Skeletal muscle satellite cell (primary cell): ENCODE results near the gene ADGRD2.
A peak's percentile ranks its signal among the peaks of the same experiment; 100 is the strongest.

Experiments
- H3K27me3 ChIP-seq: 2 replicates; pipeline ENCODE4 v1.7.0; 2013; ENCODE audit warnings: low read length; ENCODE audit not compliant: control insufficient read depth, insufficient read depth
- H3K36me3 ChIP-seq: 2 replicates; pipeline ENCODE4 v1.7.0; 2013; ENCODE audit warnings: mild to moderate bottlenecking, control low read depth, low read length; ENCODE audit not compliant: insufficient read depth
- H3K4me1 ChIP-seq: 2 replicates; pipeline ENCODE4 v1.7.0; 2013; ENCODE audit warnings: low read length; ENCODE audit not compliant: control insufficient read depth, insufficient read depth
- H3K4me2 ChIP-seq: 2 replicates; pipeline ENCODE4 v1.7.0; 2013; ENCODE audit warnings: mild to moderate bottlenecking, low read length
- H3K4me3 ChIP-seq: 2 replicates; pipeline ENCODE4 v1.7.0; 2013; ENCODE audit warnings: low read length
- H3K9ac ChIP-seq: 2 replicates; pipeline ENCODE4 v1.7.0; 2013; ENCODE audit warnings: mild to moderate bottlenecking, low read depth, low read length, moderate library complexity
- H3K9me3 ChIP-seq: replicated peaks from 2 replicates; pipeline ENCODE4 v1.7.0; 2013; ENCODE audit warnings: mild to moderate bottlenecking, control low read depth, low read length

Gene ADGRD2

GRCh38 chr9:124474151-124474550, 23.9 kb downstream of the ADGRD2 start:
- H3K27me3 ChIP-seq, result peaks cover 69% of the 10 kb centered on the region
- H3K4me3 ChIP-seq, result no peak overlapping the region
- H3K36me3 ChIP-seq, result no peaks in the 10 kb centered on the region

GRCh38 chr9:124475158-124475867, 25.1 kb downstream of the ADGRD2 start:
- Histone ChIP-seq H3K27me3 (peaks cover 75% of the 10 kb centered on the region), H3K9ac (no peak overlapping the region), H3K9me3 (no peaks in the 10 kb centered on the region), H3K36me3 (no peaks in the 10 kb centered on the region), H3K4me2 (no peak overlapping the region), H3K4me3 (no peak overlapping the region), H3K4me1 (no peaks in the 10 kb centered on the region)

More at GRCh38 chr9:124474151-124474550, 23.9 kb downstream of the ADGRD2 start:
- Histone ChIP-seq H3K4me2 (no peak overlapping the region), H3K9me3 (no peaks in the 10 kb centered on the region), H3K9ac (no peak overlapping the region), H3K4me1 (no peaks in the 10 kb centered on the region)

- Histone ChIP-seq H3K36me3 (no peaks in the 10 kb centered on the region), H3K4me3 (no peak overlapping the region), H3K27me3 (peaks cover 70% of the 10 kb centered on the region), H3K4me1 (no peaks in the 10 kb centered on the region), H3K4me2 (no peak overlapping the region), H3K9ac (no peak overlapping the region), H3K9me3 (no peaks in the 10 kb centered on the region)
Measured at GRCh38 chr9:124475868-124476690, 25.8 kb downstream of the ADGRD2 start.

- Histone ChIP-seq H3K27me3 (peaks cover 75% of the 10 kb centered on the region), H3K36me3 (no peaks in the 10 kb centered on the region), H3K4me2 (peak overlapping the region; percentile 29), H3K9ac (no peak overlapping the region), H3K4me1 (no peaks in the 10 kb centered on the region), H3K4me3 (no peak overlapping the region), H3K9me3 (no peaks in the 10 kb centered on the region)
Measured at GRCh38 chr9:124477211-124477647, 27.0 kb downstream of the ADGRD2 start.

GRCh38 chr9:124477648-124478285, 27.5 kb downstream of the ADGRD2 start:
- Histone ChIP-seq H3K9ac (no peak overlapping the region), H3K4me2 (peak overlapping the region; percentile 29), H3K4me1 (no peaks in the 10 kb centered on the region), H3K4me3 (no peak overlapping the region), H3K9me3 (no peaks in the 10 kb centered on the region), H3K27me3 (peaks cover 76% of the 10 kb centered on the region), H3K36me3 (no peaks in the 10 kb centered on the region)

GRCh38 chr9:124478354-124478753, 28.1 kb downstream of the ADGRD2 start:
- no peaks in the 10 kb centered on the region for H3K36me3 ChIP-seq
- H3K9ac ChIP-seq, result no peak overlapping the region
- no peak overlapping the region for H3K4me3 ChIP-seq
- H3K4me2 ChIP-seq, result no peak overlapping the region
- no peaks in the 10 kb centered on the region for H3K4me1 ChIP-seq
- peaks cover 76% of the 10 kb centered on the region for H3K27me3 ChIP-seq
- H3K9me3 ChIP-seq, result no peaks in the 10 kb centered on the region

- H3K27me3 ChIP-seq, result peaks cover 74% of the 10 kb centered on the region
Measured at GRCh38 chr9:124479371-124479770, 29.1 kb downstream of the ADGRD2 start.

GRCh38 chr9:124479947-124480620, 29.8 kb downstream of the ADGRD2 start:
- Histone ChIP-seq H3K9me3 (no peaks in the 10 kb centered on the region), H3K4me3 (no peak overlapping the region), H3K36me3 (no peaks in the 10 kb centered on the region), H3K4me1 (no peaks in the 10 kb centered on the region), H3K27me3 (peaks cover 72% of the 10 kb centered on the region), H3K9ac (no peak overlapping the region), H3K4me2 (no peak overlapping the region)

More at GRCh38 chr9:124479371-124479770, 29.1 kb downstream of the ADGRD2 start:
- Histone ChIP-seq H3K9me3 (no peaks in the 10 kb centered on the region), H3K9ac (no peak overlapping the region), H3K4me1 (no peaks in the 10 kb centered on the region), H3K4me2 (no peak overlapping the region), H3K36me3 (no peaks in the 10 kb centered on the region), H3K4me3 (no peak overlapping the region)

- H3K4me1 ChIP-seq, result no peaks in the 10 kb centered on the region
- H3K9ac ChIP-seq, result no peak overlapping the region
- peaks cover 75% of the 10 kb centered on the region for H3K27me3 ChIP-seq
- H3K9me3 ChIP-seq, result no peaks in the 10 kb centered on the region
- H3K36me3 ChIP-seq, result no peaks in the 10 kb centered on the region
- no peak overlapping the region for H3K4me3 ChIP-seq
- H3K4me2 ChIP-seq, result no peak overlapping the region
Measured at GRCh38 chr9:124480621-124480981, 30.4 kb downstream of the ADGRD2 start.

- Histone ChIP-seq H3K9ac (no peak overlapping the region), H3K4me2 (no peak overlapping the region), H3K36me3 (no peaks in the 10 kb centered on the region), H3K27me3 (peaks cover 73% of the 10 kb centered on the region), H3K4me1 (no peaks in the 10 kb centered on the region), H3K9me3 (no peaks in the 10 kb centered on the region), H3K4me3 (no peak overlapping the region)
Measured at GRCh38 chr9:124481115-124481514, 30.9 kb downstream of the ADGRD2 start.

GRCh38 chr9:124482431-124483031, 32.3 kb downstream of the ADGRD2 start:
- no peak overlapping the region for H3K4me3 ChIP-seq
- H3K4me2 ChIP-seq, result no peak overlapping the region
- peaks cover 74% of the 10 kb centered on the region for H3K27me3 ChIP-seq
- no peaks in the 10 kb centered on the region for H3K36me3 ChIP-seq
- H3K9ac ChIP-seq, result no peak overlapping the region
- no peaks in the 10 kb centered on the region for H3K4me1 ChIP-seq
- no peaks in the 10 kb centered on the region for H3K9me3 ChIP-seq
